Activated naive CD4-positive, alpha-beta T cell treated with anti-CD3 and anti-CD28 coated beads, Interleukin-2, amount 50 U/mL, for 72 hours (primary cell): ENCODE measurements around the gene IFNL1. TPM values are rescaled to one million over a fixed set of nuclear protein-coding genes. Genes with fewer than 3 reads are reported as not detected.
"Not testable (repeated sequence)": the region's sequence is repeated elsewhere in the genome, so short reads cannot be mapped to it uniquely, and the experiment has no call there.

ENCODE experiments used
- ATAC-seq, 2 donors: fragments of 150-1000 bp; cut with Tn5 transposase; 2 replicates each; pipeline ENCODE4 v1.10.0; 2021; ENCODE audit warnings: mild to moderate bottlenecking in 2 of 2, moderate library complexity in 2 of 2
- DNase-seq, 2 donors: peaks; one replicate each; pipeline ENCODE4 v3.0.0; 2021 to 2022; ENCODE audit warnings: low spot score in 2 of 2
- H3K27ac Mint-ChIP-seq, 2 donors: one replicate each; pipeline ENCODE4 v1.8.0; 2022; ENCODE audit warnings: mild to moderate bottlenecking in 2 of 2, mixed read lengths in 2 of 2
- H3K36me3 Mint-ChIP-seq, 2 donors: one replicate each; pipeline ENCODE4 v1.8.0; 2022; ENCODE audit warnings: mixed read lengths in 2 of 2
- H3K9me3 Mint-ChIP-seq, 2 donors: one replicate each; pipeline ENCODE4 v1.8.0; 2022; ENCODE audit warnings: mixed read lengths in 2 of 2
- total RNA-seq, 2 donors: library from RNA; stranded (reverse); gene quantifications; one replicate each; pipeline ENCODE4 v1.2.3, GENCODE V29; 2022

IFNL1 gene
- total RNA-seq, 2 donors from 2014 or later = 1.8 TPM; not detected in 1

- H3K36me3 Mint-ChIP-seq = peaks cover 6 to 11% of the 10 kb centered on the region in 2 donors
- H3K27ac Mint-ChIP-seq = no peak overlapping the region
- peak in 1 of 2 donors; percentile 33 for ATAC-seq
- DNase-seq = no peak
- no peaks in the 10 kb centered on the region for H3K9me3 Mint-ChIP-seq
These were observed 30.8 kb upstream of the IFNL1 start for GRCh38 chr19:39265321-39265916.

- not testable (repeated sequence) for DNase-seq, H3K27ac Mint-ChIP-seq, H3K36me3 Mint-ChIP-seq, H3K9me3 Mint-ChIP-seq
- ATAC-seq = peak; percentile 61 to 75
These were observed 28.1 kb upstream of the IFNL1 start, which contains the start of gene IFNL2 for GRCh38 chr19:39268085-39268484. TSS of gene IFNL2 (plus strand) at chr19:39268396. CDS start at chr19:39268569, 173 bp downstream.

GRCh38 chr19:39268531-39269223 lies 27.5 kb upstream of the IFNL1 start:
- H3K36me3 Mint-ChIP-seq, H3K27ac Mint-ChIP-seq, DNase-seq, H3K9me3 Mint-ChIP-seq: not testable (repeated sequence)
- peak in 1 of 2 donors; percentile 14 for ATAC-seq

- H3K9me3 Mint-ChIP-seq, H3K36me3 Mint-ChIP-seq, DNase-seq, ATAC-seq: not testable (repeated sequence)
- peak overlapping the region in 1 of 2 donors; percentile 21 for H3K27ac Mint-ChIP-seq
These were observed 26.8 kb upstream of the IFNL1 start for GRCh38 chr19:39269369-39269768.

- ATAC-seq (no peak), DNase-seq (no peak)
- H3K9me3 Mint-ChIP-seq = no peaks in the 10 kb centered on the region
- peak overlapping the region in 1 of 2 donors; percentile 21 for H3K27ac Mint-ChIP-seq
- H3K36me3 Mint-ChIP-seq = no peaks in the 10 kb centered on the region
These were observed 26.0 kb upstream of the IFNL1 start for GRCh38 chr19:39270036-39270871.

- DNase-seq, ATAC-seq, H3K9me3 Mint-ChIP-seq, H3K27ac Mint-ChIP-seq, H3K36me3 Mint-ChIP-seq: not testable (repeated sequence)
These were observed 22.3 kb upstream of the IFNL1 start for GRCh38 chr19:39273859-39274258.

- Mint-ChIP-seq H3K27ac (no peak overlapping the region), H3K9me3 (no peaks in the 10 kb centered on the region), H3K36me3 (no peaks in the 10 kb centered on the region)
- ATAC-seq (no peak), DNase-seq (no peak)
These were observed 20.6 kb upstream of the IFNL1 start for GRCh38 chr19:39275578-39275977.

- H3K36me3 Mint-ChIP-seq = no peaks in the 10 kb centered on the region
- DNase-seq = no peak
- no peak for ATAC-seq
- no peak overlapping the region for H3K27ac Mint-ChIP-seq
- H3K9me3 Mint-ChIP-seq = no peaks in the 10 kb centered on the region
These were observed 19.5 kb upstream of the IFNL1 start for GRCh38 chr19:39276740-39277139.

GRCh38 chr19:39277598-39277997 lies 18.6 kb upstream of the IFNL1 start:
- DNase-seq = no peak
- H3K36me3 Mint-ChIP-seq = no peaks in the 10 kb centered on the region
- ATAC-seq = no peak
- H3K27ac Mint-ChIP-seq = peak overlapping the region in 1 of 2 donors; percentile 86
- no peaks in the 10 kb centered on the region for H3K9me3 Mint-ChIP-seq

GRCh38 chr19:39282021-39282420 lies 14.2 kb upstream of the IFNL1 start:
- Mint-ChIP-seq H3K36me3 (no peaks in the 10 kb centered on the region), H3K27ac (no peak overlapping the region)

GRCh38 chr19:39284032-39284431 lies 12.2 kb upstream of the IFNL1 start:
- H3K9me3 Mint-ChIP-seq = no peaks in the 10 kb centered on the region
- DNase-seq (no peak), ATAC-seq (no peak)
- no peak overlapping the region for H3K27ac Mint-ChIP-seq
- no peaks in the 10 kb centered on the region for H3K36me3 Mint-ChIP-seq

More at GRCh38 chr19:39282021-39282420, 14.2 kb upstream of the IFNL1 start:
- no peak for DNase-seq
- no peaks in the 10 kb centered on the region for H3K9me3 Mint-ChIP-seq
- no peak for ATAC-seq

GRCh38 chr19:39293394-39293793 lies 2.8 kb upstream of the IFNL1 start:
- Mint-ChIP-seq H3K36me3 (no peaks in the 10 kb centered on the region), H3K9me3 (no peaks in the 10 kb centered on the region), H3K27ac (peak overlapping the region in 1 of 2 donors; percentile 69)
- DNase-seq (no peak), ATAC-seq (no peak)

- no peak for DNase-seq
- H3K36me3 Mint-ChIP-seq = no peaks in the 10 kb centered on the region
- ATAC-seq = no peak
- H3K9me3 Mint-ChIP-seq = no peaks in the 10 kb centered on the region
- H3K27ac Mint-ChIP-seq = no peak overlapping the region
These were observed 699 bp downstream of the IFNL1 start for GRCh38 chr19:39296906-39297305.

GRCh38 chr19:39297931-39298634 lies 1.9 kb downstream of the IFNL1 start:
- H3K9me3 Mint-ChIP-seq = no peaks in the 10 kb centered on the region
- ATAC-seq (peak; percentile 79 to 92), DNase-seq (peak; percentile 23 to 61)
- H3K27ac Mint-ChIP-seq = peak overlapping the region; percentile 24 to 37
- no peaks in the 10 kb centered on the region for H3K36me3 Mint-ChIP-seq

- Mint-ChIP-seq H3K9me3 (no peaks in the 10 kb centered on the region), H3K36me3 (no peaks in the 10 kb centered on the region), H3K27ac (no peak overlapping the region)
- ATAC-seq (peak; percentile 76 to 78), DNase-seq (peak in 1 of 2 donors; percentile 40)
These were observed 3.2 kb downstream of the IFNL1 start for GRCh38 chr19:39299404-39299803.

- no peaks in the 10 kb centered on the region for H3K9me3 Mint-ChIP-seq
- DNase-seq (no peak), ATAC-seq (no peak)
- no peaks in the 10 kb centered on the region for H3K36me3 Mint-ChIP-seq
- no peak overlapping the region for H3K27ac Mint-ChIP-seq
These were observed 3.6 kb downstream of the IFNL1 start for GRCh38 chr19:39299832-39300231.
